Psoas muscle (tissue), 8 donors: ENCODE results near the gene CIAO1. TPM values are rescaled to one million over a fixed set of nuclear protein-coding genes. Genes with fewer than 3 reads are reported as not detected.

Source experiments
- ATAC-seq, 4 donors: fragments of 200-7000 bp; cut with Tn5 transposase; one replicate each; pipeline ENCODE4 v1.9.1; 2020; ENCODE audit warnings: moderate library complexity in 3 of 4, mild to moderate bottlenecking in 2 of 4
- DNase-seq, 2 donors: peaks; one replicate each; pipeline ENCODE4 v3.0.0-alpha.2; 2020
- H3K27ac ChIP-seq: fragments of 200-600 bp; one replicate; pipeline ENCODE4 v1.8.0; 2022
- H3K27me3 ChIP-seq, 3 donors: fragments of 200-600 bp in 1 of 3; one replicate each; pipeline versions ENCODE4 v1.6.1 to v1.8.0; 2013 to 2022; ENCODE audit warnings: low read length in 2 of 3, mild to moderate bottlenecking in 2 of 3, moderate library complexity in 1 of 3; ENCODE audit not compliant: insufficient read depth in 3 of 3
- H3K36me3 ChIP-seq, 2 donors: fragments of 200-600 bp in 1 of 2; one replicate each; pipeline versions ENCODE4 v1.6.1 to v1.8.0; 2013 to 2022; ENCODE audit warnings: low read depth in 1 of 2, mild to moderate bottlenecking in 1 of 2, moderate library complexity in 1 of 2; ENCODE audit not compliant: insufficient read depth in 1 of 2
- H3K4me1 ChIP-seq: fragments of 200-600 bp; one replicate; pipeline ENCODE4 v1.8.0; 2022
- H3K4me3 ChIP-seq: fragments of 200-600 bp; one replicate; pipeline ENCODE4 v1.8.0; 2022; ENCODE audit warnings: mild to moderate bottlenecking
- H3K9me3 ChIP-seq: fragments of 200-600 bp; one replicate; pipeline ENCODE4 v1.8.0; 2022
- WGBS, 3 donors: extraction: QIAGEN DNeasy Blood & Tissue Kit; methylation state at CpG; one replicate each; pipeline versions ENCODE4 v1.1.6 to v1.1.7; 2013; 5-methylcytosine and 5-hydroxymethylcytosine counted together
- intact Hi-C, 2 donors: fragments of 100-400 bp; cut with DNase I; formaldehyde crosslinking; loops; one replicate each; pipeline versions ENCODE4 v1.11.0 to v1.14.2; 2022
- polyA plus RNA-seq, 3 donors: library from polyadenylated mRNA; stranded (reverse); fragments of 200-250 nt; gene quantifications; one replicate each; pipeline ENCODE4 v1.2.3, GENCODE V29; 2013
- total RNA-seq, 4 donors: library from RNA; stranded (reverse); fragmentation: NEBNext Ultra II Directional in 2 of 4; extraction: Animal tissue kit (Norgen Biotek cat#: 25700) in 2 of 4; gene quantifications; one replicate each; pipeline versions ENCODE4 v1.2.1 to v1.2.4, GENCODE V29; 2021 to 2023
- TF ChIP-seq, protein P1 (sequence below): fragments of 200-600 bp; IDR thresholded peaks from one replicate; pipeline ENCODE4 v1.8.0; 2022; ENCODE audit warnings: antibody characterized with exemption
- donor health status: healthy with polysubstance abuse.
- donor health status: DM: no; HTN: no; CAD: no; lungs with moderate emphysema.
- donor health status: Bipolar disorder and iron deficiency.
- donor health status: healthy.
- donor health status: DM: yes; HTN: yes; CAD: no.
- donor health status: DM: no; HTN: no; CAD: no.
- donor health status: DM: no; HTN: no; CAD: no.
- donor health status: DM: yes; HTN: yes; CAD: no.

CIAO1 gene
- total and polyA plus RNA-seq, 7 donors, result 36.8 to 91.6 (median 57.3) TPM

DNA sequence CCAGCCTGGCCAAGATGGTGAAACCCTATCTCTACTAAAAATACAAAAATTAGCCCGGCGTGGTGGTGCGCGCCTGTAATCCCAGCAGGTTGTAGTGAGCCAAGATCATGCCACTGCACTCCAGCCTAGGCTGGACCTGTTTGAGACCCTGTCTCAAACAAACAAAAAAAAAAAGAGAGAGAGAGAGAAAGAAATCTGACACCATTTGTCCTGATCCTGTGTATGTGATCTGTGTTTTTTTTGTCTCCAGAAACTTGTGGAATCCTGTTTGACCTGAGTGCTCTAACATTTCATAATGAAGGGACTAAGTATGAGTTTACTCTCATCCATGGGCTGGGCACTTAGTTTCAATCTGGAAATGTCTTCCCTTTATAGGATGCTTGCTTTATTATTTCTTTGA lies 52.7 kb downstream of the CIAO1 start:
- intact Hi-C loops, result loop anchor here in 1 of 2 donors (10.0 kb wide), 1 partner anchor 196 kb away; no protein-coding TSS in a partner anchor
- Histone ChIP-seq H3K4me1 (no peaks in the 10 kb centered on the region), H3K36me3 (no peaks in the 10 kb centered on the region), H3K27me3 (peaks cover 0 to 49% (median 8%) of the 10 kb centered on the region in 3 donors), H3K27ac (no peak overlapping the region), H3K9me3 (no peaks in the 10 kb centered on the region), H3K4me3 (no peak overlapping the region)
- no peak for ATAC-seq
- TF ChIP-seq, protein P1, sequence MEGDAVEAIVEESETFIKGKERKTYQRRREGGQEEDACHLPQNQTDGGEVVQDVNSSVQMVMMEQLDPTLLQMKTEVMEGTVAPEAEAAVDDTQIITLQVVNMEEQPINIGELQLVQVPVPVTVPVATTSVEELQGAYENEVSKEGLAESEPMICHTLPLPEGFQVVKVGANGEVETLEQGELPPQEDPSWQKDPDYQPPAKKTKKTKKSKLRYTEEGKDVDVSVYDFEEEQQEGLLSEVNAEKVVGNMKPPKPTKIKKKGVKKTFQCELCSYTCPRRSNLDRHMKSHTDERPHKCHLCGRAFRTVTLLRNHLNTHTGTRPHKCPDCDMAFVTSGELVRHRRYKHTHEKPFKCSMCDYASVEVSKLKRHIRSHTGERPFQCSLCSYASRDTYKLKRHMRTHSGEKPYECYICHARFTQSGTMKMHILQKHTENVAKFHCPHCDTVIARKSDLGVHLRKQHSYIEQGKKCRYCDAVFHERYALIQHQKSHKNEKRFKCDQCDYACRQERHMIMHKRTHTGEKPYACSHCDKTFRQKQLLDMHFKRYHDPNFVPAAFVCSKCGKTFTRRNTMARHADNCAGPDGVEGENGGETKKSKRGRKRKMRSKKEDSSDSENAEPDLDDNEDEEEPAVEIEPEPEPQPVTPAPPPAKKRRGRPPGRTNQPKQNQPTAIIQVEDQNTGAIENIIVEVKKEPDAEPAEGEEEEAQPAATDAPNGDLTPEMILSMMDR, result no peak
- WGBS, 3 donors, result 84 to 92% (median 87%) methylated on average over 4 of the region's 4 CpGs
- no peak for DNase-seq

DNA sequence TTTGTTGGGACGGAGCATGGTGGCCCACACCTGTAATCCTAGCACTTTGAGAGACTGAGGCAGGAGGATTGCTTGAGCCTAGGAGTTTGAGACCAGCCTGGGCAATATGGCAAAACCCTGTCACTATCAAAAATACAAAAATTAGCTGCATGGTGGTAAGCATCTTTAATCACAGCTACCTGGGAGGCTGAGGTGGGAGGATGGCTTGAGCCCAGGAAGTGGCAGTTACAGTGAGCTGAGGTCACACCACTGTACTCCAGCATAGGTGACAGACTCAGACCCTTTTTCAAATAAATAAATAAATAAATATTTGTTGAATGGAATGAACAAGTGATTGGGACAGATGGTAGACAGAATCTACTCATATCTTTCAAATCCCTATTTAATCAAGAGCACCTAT lies 53.4 kb downstream of the CIAO1 start:
- H3K4me1 ChIP-seq, result no peaks in the 10 kb centered on the region
- no peak for ATAC-seq
- intact Hi-C loops, result loop anchor here in 1 of 2 donors (10.0 kb wide), 1 partner anchor 195 kb away; no protein-coding TSS in a partner anchor
- no peaks in the 10 kb centered on the region for H3K9me3 ChIP-seq
- H3K36me3 ChIP-seq, result no peaks in the 10 kb centered on the region
- H3K27me3 ChIP-seq, result peaks cover 0 to 56% (median 9%) of the 10 kb centered on the region in 3 donors
- TF ChIP-seq, protein P1, result no peak
- WGBS, 3 donors, result 85 to 94% (median 87%) methylated on average over 1 of the region's 1 CpG
- H3K27ac ChIP-seq, result no peak overlapping the region
- no peak for DNase-seq
- H3K4me3 ChIP-seq, result no peak overlapping the region

DNA sequence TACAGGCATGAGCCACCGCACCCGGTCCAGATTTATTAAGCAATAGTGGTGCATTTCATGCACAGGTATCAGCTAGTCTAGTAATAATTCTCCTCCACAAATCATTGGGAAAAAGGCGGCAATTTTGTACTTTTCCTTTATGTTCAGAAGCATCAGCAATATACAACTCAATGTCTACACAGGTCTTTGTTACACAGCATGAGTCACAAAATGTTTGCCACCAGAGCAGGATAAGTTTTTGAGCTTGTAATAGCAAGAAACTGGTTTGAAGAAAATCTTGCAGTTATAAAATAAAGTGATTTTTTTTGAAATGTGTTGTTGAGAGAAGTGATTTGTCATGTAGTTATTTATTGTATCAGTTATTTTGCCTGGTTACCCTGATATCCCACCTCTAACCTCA lies 54.3 kb downstream of the CIAO1 start:
- H3K27me3 ChIP-seq, result peaks cover 0 to 65% (median 14%) of the 10 kb centered on the region in 3 donors
- intact Hi-C loops, result no loop called here
- no peak for DNase-seq

DNA sequence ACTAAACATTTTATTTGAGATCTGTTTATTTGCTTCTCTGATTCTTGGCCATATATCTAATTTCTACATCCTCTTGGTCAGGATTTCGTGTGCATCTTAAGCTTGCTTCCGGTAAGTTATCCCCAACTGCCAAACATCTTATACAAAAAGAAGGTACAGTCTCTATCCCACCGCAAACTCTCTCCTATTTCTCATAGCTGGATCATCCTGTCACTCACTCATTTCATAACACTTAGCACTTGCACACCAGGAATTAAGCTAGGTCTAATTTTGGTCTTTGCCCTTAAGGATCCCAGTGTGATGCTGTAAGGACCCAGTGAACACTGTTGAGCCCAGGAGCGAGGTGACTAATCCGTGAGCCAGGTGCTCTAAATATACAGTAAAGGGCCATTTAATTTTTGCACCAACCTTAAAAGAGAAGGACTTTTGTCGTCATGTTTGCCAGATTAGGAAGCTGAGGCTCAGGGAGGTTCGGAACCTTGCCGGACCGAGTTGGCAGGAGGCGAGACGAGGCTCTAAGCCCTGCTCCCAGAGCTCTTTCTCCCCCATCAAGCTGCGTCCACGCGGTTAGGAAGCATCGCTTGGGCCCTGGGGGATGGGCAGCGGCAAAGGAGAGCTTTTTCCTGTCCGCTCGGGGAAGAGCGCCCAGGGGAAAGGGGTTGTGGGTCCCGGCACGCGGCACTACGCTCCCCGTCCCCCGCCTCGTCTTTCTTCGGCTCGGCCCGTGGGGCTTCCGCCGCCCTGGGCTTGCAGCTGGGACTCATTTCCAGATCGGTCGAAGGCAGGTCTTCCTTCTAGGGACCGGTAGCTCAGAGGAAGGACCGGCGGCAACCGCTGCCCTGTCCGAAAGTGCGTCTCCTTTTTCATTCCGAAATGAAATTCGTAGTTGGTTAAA lies 55.0 kb downstream of the CIAO1 start:
- DNase-seq, result peak; percentile 23 to 65
- intact Hi-C loops, result no loop called here
- no peaks in the 10 kb centered on the region for H3K36me3 ChIP-seq
- no peaks in the 10 kb centered on the region for H3K4me1 ChIP-seq
- peak overlapping the region; percentile 68 for H3K4me3 ChIP-seq
- TF ChIP-seq, protein P1, result no peak
- 5 to 6% (median 6%) methylated on average over 40 to 41 of the region's 41 CpGs for WGBS, 3 donors
- ATAC-seq, result peak; percentile 47 to 71 (median 50)
- peaks cover 0 to 72% (median 20%) of the 10 kb centered on the region in 3 donors for H3K27me3 ChIP-seq
- no peaks in the 10 kb centered on the region for H3K9me3 ChIP-seq
- no peak overlapping the region for H3K27ac ChIP-seq

More for the DNA sequence above, 54.3 kb downstream of the CIAO1 start:
- TF ChIP-seq, protein P1, result no peak
- 86 to 93% (median 92%) methylated on average over 3 of the region's 3 CpGs for WGBS, 3 donors
- ATAC-seq, result no peak
- no peaks in the 10 kb centered on the region for H3K36me3 ChIP-seq
- H3K9me3 ChIP-seq, result no peaks in the 10 kb centered on the region
- peak overlapping the region; percentile 68 for H3K4me3 ChIP-seq
- H3K4me1 ChIP-seq, result no peaks in the 10 kb centered on the region
- no peak overlapping the region for H3K27ac ChIP-seq

Other genes starting within 250 kb of the CIAO1 start
- gene GPAT2, start 231.3 kb upstream of the CIAO1 start, total RNA-seq, result 1 to 10 TPM; 6.2 to 7.8 (median 6.7) TPM
- 1 to 10 TPM; 3.2 to 6.9 (median 6.1) TPM for gene GPAT2, start 231.3 kb upstream of the CIAO1 start, polyA plus RNA-seq
- gene ADRA2B, start 149.7 kb upstream of the CIAO1 start, total RNA-seq, result 1 to 10 TPM; 1.6 to 5.3 (median 2.8) TPM
- 1 to 10 TPM; 1.7 to 2.1 (median 1.9) TPM for gene ADRA2B, start 149.7 kb upstream of the CIAO1 start, polyA plus RNA-seq
- gene ASTL, start 127.7 kb upstream of the CIAO1 start, total RNA-seq, result not detected
- gene ASTL, start 127.7 kb upstream of the CIAO1 start, polyA plus RNA-seq, result under 1 TPM in 1 of 3 donors, not detected in 2; 0.03 TPM
- gene DUSP2, start 120.8 kb upstream of the CIAO1 start, total RNA-seq, result 1 to 10 TPM in 3 of 4 donors, under 1 TPM in 1; 0.64 to 2.4 (median 1.8) TPM
- 1 to 10 TPM; 3.1 to 5.8 (median 4.1) TPM for gene DUSP2, start 120.8 kb upstream of the CIAO1 start, polyA plus RNA-seq
- gene STARD7, start 57.4 kb upstream of the CIAO1 start, total RNA-seq, result 100 to 1,000 TPM; 162 to 290 (median 231) TPM
- gene STARD7, start 57.4 kb upstream of the CIAO1 start, polyA plus RNA-seq, result 100 to 1,000 TPM; 111 to 472 (median 125) TPM
- 10 to 100 TPM; 23.1 to 33.0 (median 28.3) TPM for gene TMEM127, start 228 bp upstream of the CIAO1 start, total RNA-seq
- 10 to 100 TPM; 18.1 to 39.9 (median 21.2) TPM for gene TMEM127, start 228 bp upstream of the CIAO1 start, polyA plus RNA-seq
- gene SNRNP200, start 39.3 kb downstream of the CIAO1 start, total RNA-seq, result 10 to 100 TPM; 61.1 to 83.1 (median 77.6) TPM
- gene SNRNP200, start 39.3 kb downstream of the CIAO1 start, polyA plus RNA-seq, result 10 to 100 TPM; 47.6 to 73.7 (median 69.5) TPM
- 1 to 10 TPM in 2 of 4 donors, under 1 TPM in 2; 0.42 to 1.2 (median 0.92) TPM for gene ITPRIPL1, start 59.1 kb downstream of the CIAO1 start, total RNA-seq
- gene ITPRIPL1, start 59.1 kb downstream of the CIAO1 start, polyA plus RNA-seq, result under 1 TPM; 0.31 to 0.60 (median 0.38) TPM
- under 1 TPM; 0.32 to 0.62 (median 0.51) TPM for gene NCAPH, start 69.5 kb downstream of the CIAO1 start, total RNA-seq
- gene NCAPH, start 69.5 kb downstream of the CIAO1 start, polyA plus RNA-seq, result under 1 TPM; 0.30 to 0.43 (median 0.31) TPM
- gene NEURL3, start 239.1 kb downstream of the CIAO1 start, total RNA-seq, result under 1 TPM in 1 of 4 donors, not detected in 3; 0.59 TPM
- gene NEURL3, start 239.1 kb downstream of the CIAO1 start, polyA plus RNA-seq, result under 1 TPM in 2 of 3 donors, not detected in 1; 0.09 TPM